A172 (cell line): ENCODE results near the gene VIM. TPM values are rescaled to one million over a fixed set of nuclear protein-coding genes. Genes with fewer than 3 reads are reported as not detected.

ENCODE experiments used
- DNase-seq: peaks from one replicate; pipeline ENCODE4 v3.0.0-alpha.2; 2015; ENCODE audit warnings: low spot score
- total RNA-seq: library from RNA; depleted of rRNA; stranded (reverse); fragments of >200 nt; shearing (Covaris generic); gene quantifications from 2 replicates; pipeline ENCODE4 v1.2.3, GENCODE V29; 2014

Gene VIM
- total RNA-seq, 1 experiment from 2014 or later = 5,299 TPM

- no peak for DNase-seq
Observed at GRCh38 chr10:17209881-17210280, 18.2 kb upstream of the VIM start.

- no peak for DNase-seq
Observed at GRCh38 chr10:17210361-17210760, 17.7 kb upstream of the VIM start.

GRCh38 chr10:17212802-17213221, 15.2 kb upstream of the VIM start:
- no peak for DNase-seq

- no peak for DNase-seq
Observed at GRCh38 chr10:17213646-17214349, 14.2 kb upstream of the VIM start.

GRCh38 chr10:17214526-17214925, 13.5 kb upstream of the VIM start:
- DNase-seq = no peak

- peak; percentile 92 for DNase-seq
Observed at GRCh38 chr10:17214971-17215781, 12.9 kb upstream of the VIM start.

GRCh38 chr10:17215782-17216122, 12.3 kb upstream of the VIM start:
- DNase-seq = no peak

GRCh38 chr10:17216217-17216900, 11.7 kb upstream of the VIM start:
- peak; percentile 98 for DNase-seq

GRCh38 chr10:17216901-17217395, 11.1 kb upstream of the VIM start:
- no peak for DNase-seq

- peak; percentile 72 for DNase-seq
Observed at GRCh38 chr10:17217631-17218232, 10.3 kb upstream of the VIM start.

GRCh38 chr10:17219024-17219423, 9.0 kb upstream of the VIM start:
- no peak for DNase-seq

GRCh38 chr10:17220652-17221100, 7.4 kb upstream of the VIM start:
- DNase-seq = no peak

GRCh38 chr10:17222329-17222728, 5.7 kb upstream of the VIM start:
- no peak for DNase-seq

- no peak for DNase-seq
Observed at GRCh38 chr10:17225808-17226207, 2.2 kb upstream of the VIM start.

- DNase-seq = no peak
Observed at GRCh38 chr10:17226891-17227303, 1.1 kb upstream of the VIM start.

GRCh38 chr10:17227367-17228090, 512 bp upstream of the VIM start:
- no peak for DNase-seq

GRCh38 chr10:17229016-17229716, 1.1 kb downstream of the VIM start:
- peak; percentile 86 for DNase-seq

- DNase-seq = no peak
Observed at GRCh38 chr10:17229717-17229966, 1.6 kb downstream of the VIM start.

GRCh38 chr10:17229967-17230682, 2.1 kb downstream of the VIM start:
- DNase-seq = peak; percentile 86

- no peak for DNase-seq
Observed at GRCh38 chr10:17231788-17232187, 3.7 kb downstream of the VIM start.
